Trophoblast cell (in vitro differentiated cells and primary cell): ENCODE results near the gene MUC22.
"Not testable (repeated sequence)": the region's sequence is repeated elsewhere in the genome, so short reads cannot be mapped to it uniquely, and the experiment has no call there.

Source experiments
- DNase-seq, 2 donors: peaks; one replicate each; pipeline ENCODE4 v3.0.0-alpha.2; 2016
- H2AFZ ChIP-seq: 2 replicates; pipeline ENCODE4 v1.6.1; 2013; ENCODE audit warnings: low read length, moderate library complexity, mild to moderate bottlenecking; ENCODE audit not compliant: insufficient read depth, poor library complexity
- H2AK5ac ChIP-seq: 2 replicates; pipeline ENCODE4 v1.6.1; 2013; ENCODE audit warnings: mild to moderate bottlenecking, low read length
- H2BK120ac ChIP-seq: 2 replicates; pipeline ENCODE4 v1.6.1; 2013; ENCODE audit warnings: low read length, mild to moderate bottlenecking, moderate library complexity; ENCODE audit not compliant: insufficient read depth, poor library complexity
- H2BK12ac ChIP-seq: 2 replicates; pipeline ENCODE4 v1.6.1; 2013; ENCODE audit warnings: mild to moderate bottlenecking, low read length, moderate library complexity
- H2BK5ac ChIP-seq: 2 replicates; pipeline ENCODE4 v1.6.1; 2013; ENCODE audit warnings: low read length, low read depth, moderate library complexity, mild to moderate bottlenecking; ENCODE audit not compliant: poor library complexity
- H3K14ac ChIP-seq: 2 replicates; pipeline ENCODE4 v1.6.1; 2013; ENCODE audit warnings: mild to moderate bottlenecking, low read length
- H3K18ac ChIP-seq: 2 replicates; pipeline ENCODE4 v1.6.1; 2013; ENCODE audit warnings: mild to moderate bottlenecking, low read length
- H3K23ac ChIP-seq: 2 replicates; pipeline ENCODE4 v1.6.1; 2013; ENCODE audit warnings: low read length
- H3K27ac ChIP-seq: 2 replicates; pipeline ENCODE4 v1.5.1; 2013; ENCODE audit warnings: low read depth, mild to moderate bottlenecking, inconsistent platforms, low read length, moderate library complexity
- H3K27me3 ChIP-seq: 2 replicates; pipeline ENCODE4 v1.6.1; 2013; ENCODE audit warnings: inconsistent platforms, mild to moderate bottlenecking, low read length, moderate library complexity; ENCODE audit not compliant: insufficient read depth
- H3K36me3 ChIP-seq, 2 experiments: 1 replicate in 1 of 2; 2 replicates in 1 of 2; pipeline ENCODE4 v1.6.1; 2013; ENCODE audit warnings: low read length in 2 of 2, mild to moderate bottlenecking in 2 of 2, moderate library complexity in 1 of 2; ENCODE audit not compliant: insufficient read depth in 2 of 2, control insufficient read depth in 1 of 2
- H3K4ac ChIP-seq: 2 replicates; pipeline ENCODE4 v1.6.1; 2013; ENCODE audit warnings: low read depth, mild to moderate bottlenecking, low read length, moderate library complexity
- H3K4me1 ChIP-seq, 2 experiments: 1 replicate in 1 of 2; 2 replicates in 1 of 2; pipeline ENCODE4 v1.6.1; 2013; ENCODE audit warnings: low read length in 2 of 2, mild to moderate bottlenecking in 2 of 2, moderate library complexity in 1 of 2; ENCODE audit not compliant: insufficient read depth in 2 of 2, control insufficient read depth in 1 of 2
- H3K4me2 ChIP-seq: 2 replicates; pipeline ENCODE4 v1.6.1; 2013; ENCODE audit warnings: inconsistent platforms, mild to moderate bottlenecking, low read length, moderate library complexity
- H3K4me3 ChIP-seq: 2 replicates; pipeline ENCODE4 v1.5.1; 2013; ENCODE audit warnings: mild to moderate bottlenecking, low read depth, low read length, inconsistent platforms
- H3K79me1 ChIP-seq: one replicate; pipeline ENCODE4 v1.6.1; 2013; ENCODE audit warnings: low read length
- H3K79me2 ChIP-seq: 2 replicates; pipeline ENCODE4 v1.6.1; 2013; ENCODE audit warnings: low read length, mild to moderate bottlenecking; ENCODE audit not compliant: control insufficient read depth, insufficient read depth, poor library complexity
- H3K9ac ChIP-seq: 2 replicates; pipeline ENCODE4 v1.6.1; 2013; ENCODE audit warnings: mild to moderate bottlenecking, low read length
- H3K9me3 ChIP-seq: 2 replicates; pipeline ENCODE4 v1.6.1; 2013; ENCODE audit warnings: low read depth, mild to moderate bottlenecking, control low read depth, inconsistent platforms, low read length; ENCODE audit not compliant: insufficient read depth
- H4K12ac ChIP-seq: 2 replicates; pipeline ENCODE4 v1.6.1; 2013; ENCODE audit warnings: low read depth, mild to moderate bottlenecking, low read length, moderate library complexity
- H4K8ac ChIP-seq: 2 replicates; pipeline ENCODE4 v1.6.1; 2013; ENCODE audit warnings: low read depth, mild to moderate bottlenecking, low read length, moderate library complexity
- H4K91ac ChIP-seq: one replicate; pipeline ENCODE4 v1.6.1; 2013; ENCODE audit warnings: low read depth, mild to moderate bottlenecking, low read length, moderate library complexity
- WGBS: extraction: QIAGEN DNeasy Blood & Tissue Kit; methylation state at CpG from one replicate; pipeline ENCODE4 v1.1.7; 2013; ENCODE audit warnings: missing lambda C conversion rate; ENCODE audit not compliant: insufficient read length, insufficient coverage; ENCODE audit errors: extremely low coverage; 5-methylcytosine and 5-hydroxymethylcytosine counted together

Gene MUC22

DNA sequence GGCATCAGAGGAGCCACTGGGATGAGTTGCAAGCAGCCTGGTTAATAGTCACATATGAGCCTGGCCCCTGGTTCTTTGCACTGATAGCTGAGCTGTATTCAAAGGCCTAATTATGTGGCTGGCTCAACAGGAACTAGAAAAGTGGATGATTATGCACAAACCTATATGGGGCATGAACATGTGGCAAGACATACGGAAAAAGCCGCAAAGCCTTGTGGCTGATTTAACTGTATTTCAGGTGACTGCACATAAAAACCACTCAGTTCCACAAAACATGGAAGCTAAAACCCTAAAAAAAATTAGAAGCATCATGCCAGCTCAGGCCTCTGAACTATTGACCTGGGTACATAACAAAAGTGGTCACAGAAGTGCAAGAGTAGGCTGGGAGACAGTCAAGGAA lies 13.0 kb upstream of the MUC22 start:
- Histone ChIP-seq H4K8ac (no peak overlapping the region), H3K27ac (no peak overlapping the region), H3K79me1 (no peaks in the 10 kb centered on the region), H2BK12ac (no peak overlapping the region), H3K9ac (no peak overlapping the region), H4K91ac (no peak overlapping the region), H3K14ac (no peak overlapping the region), H3K27me3 (no peaks in the 10 kb centered on the region), H3K4me2 (no peak overlapping the region), H3K4me3 (no peak overlapping the region), H2AFZ (no peak overlapping the region), H3K36me3 (no peaks in the 10 kb centered on the region), H3K18ac (no peak overlapping the region), H2AK5ac (no peak overlapping the region), H3K23ac (no peak overlapping the region), H3K4ac (no peak overlapping the region), H2BK120ac (no peak overlapping the region), H3K9me3 (peaks cover 2% of the 10 kb centered on the region), H3K4me1 (no peaks in the 10 kb centered on the region), H3K79me2 (no peaks in the 10 kb centered on the region), H2BK5ac (no peak overlapping the region), H4K12ac (no peak overlapping the region)
- no CpG with 5 or more reads among the region's 2 CpGs for WGBS
- DNase-seq, result no peak

DNA sequence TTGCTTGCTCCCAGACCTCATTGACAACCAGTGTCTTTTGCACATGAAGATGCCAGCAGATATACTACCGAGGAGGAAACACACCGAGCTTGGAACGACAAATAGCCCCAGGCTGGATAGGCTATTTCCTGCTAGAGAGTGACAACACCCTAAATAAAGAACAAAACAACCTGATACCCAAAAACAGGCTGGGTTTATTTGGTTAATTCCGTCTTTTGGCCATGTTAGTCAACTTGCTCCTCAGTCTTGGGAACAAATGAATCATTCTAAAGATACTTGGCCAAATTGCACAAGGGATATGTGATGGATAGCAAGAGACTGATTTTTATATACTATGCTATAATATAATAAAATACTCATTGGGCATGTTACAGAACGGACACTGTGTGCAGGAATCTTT lies 11.5 kb upstream of the MUC22 start:
- Histone ChIP-seq H3K4me1 (no peaks in the 10 kb centered on the region), H3K14ac (no peak overlapping the region), H2BK12ac (no peak overlapping the region), H3K79me1 (no peaks in the 10 kb centered on the region), H2BK120ac (no peak overlapping the region), H4K12ac (no peak overlapping the region), H3K4ac (no peak overlapping the region), H4K91ac (no peak overlapping the region), H2BK5ac (no peak overlapping the region), H3K9ac (no peak overlapping the region), H3K27ac (no peak overlapping the region), H3K4me2 (no peak overlapping the region), H3K23ac (no peak overlapping the region), H3K36me3 (no peaks in the 10 kb centered on the region), H3K9me3 (peaks cover 2% of the 10 kb centered on the region), H3K4me3 (no peak overlapping the region), H4K8ac (no peak overlapping the region), H3K18ac (no peak overlapping the region), H3K79me2 (no peaks in the 10 kb centered on the region), H2AK5ac (no peak overlapping the region), H3K27me3 (no peaks in the 10 kb centered on the region), H2AFZ (no peak overlapping the region)
- WGBS, result no CpG with 5 or more reads among the region's 5 CpGs
- DNase-seq, result no peak

DNA sequence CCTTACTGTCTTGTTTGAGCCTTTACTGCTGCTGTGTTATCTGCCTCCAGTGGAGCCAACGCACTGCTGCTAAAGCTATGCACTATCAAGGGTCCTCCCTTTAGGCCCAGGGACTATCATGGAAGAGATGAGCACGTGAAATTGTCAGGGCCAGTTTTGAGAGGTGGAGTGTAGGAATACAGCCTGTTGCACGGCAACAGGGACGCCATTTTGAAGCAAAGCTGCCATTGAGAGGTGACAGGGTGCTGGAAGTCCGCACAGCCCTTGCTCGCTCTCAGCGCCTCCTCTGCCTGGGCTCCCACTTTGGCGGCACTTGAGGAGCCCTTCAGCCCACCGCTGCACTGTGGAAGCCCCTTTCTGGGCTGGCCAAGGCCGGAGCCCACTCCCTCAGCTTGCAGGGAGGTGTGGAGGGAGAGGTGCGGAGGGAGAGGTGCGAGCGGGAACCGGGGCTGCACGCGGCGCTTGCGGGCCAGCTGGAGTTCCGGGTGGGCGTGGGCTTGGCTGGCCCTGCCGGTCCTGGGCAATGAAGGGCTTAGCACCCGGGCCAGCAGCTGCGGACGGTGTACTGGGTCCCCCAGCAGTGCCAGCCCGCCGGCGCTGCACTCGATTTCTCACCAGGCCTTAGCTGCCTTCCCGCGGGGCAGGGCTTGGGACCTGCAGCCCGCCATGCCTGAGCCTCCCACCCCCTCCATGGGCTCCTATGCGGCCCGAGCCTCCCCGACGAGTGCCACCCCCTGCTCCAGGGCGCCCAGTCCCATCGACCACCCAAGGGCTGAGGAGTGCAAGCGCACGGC lies 10.0 kb upstream of the MUC22 start:
- H4K8ac ChIP-seq, H3K23ac ChIP-seq, H3K18ac ChIP-seq, H3K4ac ChIP-seq, H2AFZ ChIP-seq, H3K4me1 ChIP-seq, H2BK5ac ChIP-seq, H3K14ac ChIP-seq, H4K91ac ChIP-seq, DNase-seq, H2BK120ac ChIP-seq, H3K9me3 ChIP-seq, H3K27ac ChIP-seq, H3K4me3 ChIP-seq, H3K79me2 ChIP-seq, H2AK5ac ChIP-seq, H3K79me1 ChIP-seq, H3K27me3 ChIP-seq, H3K36me3 ChIP-seq, H2BK12ac ChIP-seq, H4K12ac ChIP-seq, H3K4me2 ChIP-seq, H3K9ac ChIP-seq: not testable (repeated sequence)
- no CpG with 5 or more reads among the region's 39 CpGs for WGBS

DNA sequence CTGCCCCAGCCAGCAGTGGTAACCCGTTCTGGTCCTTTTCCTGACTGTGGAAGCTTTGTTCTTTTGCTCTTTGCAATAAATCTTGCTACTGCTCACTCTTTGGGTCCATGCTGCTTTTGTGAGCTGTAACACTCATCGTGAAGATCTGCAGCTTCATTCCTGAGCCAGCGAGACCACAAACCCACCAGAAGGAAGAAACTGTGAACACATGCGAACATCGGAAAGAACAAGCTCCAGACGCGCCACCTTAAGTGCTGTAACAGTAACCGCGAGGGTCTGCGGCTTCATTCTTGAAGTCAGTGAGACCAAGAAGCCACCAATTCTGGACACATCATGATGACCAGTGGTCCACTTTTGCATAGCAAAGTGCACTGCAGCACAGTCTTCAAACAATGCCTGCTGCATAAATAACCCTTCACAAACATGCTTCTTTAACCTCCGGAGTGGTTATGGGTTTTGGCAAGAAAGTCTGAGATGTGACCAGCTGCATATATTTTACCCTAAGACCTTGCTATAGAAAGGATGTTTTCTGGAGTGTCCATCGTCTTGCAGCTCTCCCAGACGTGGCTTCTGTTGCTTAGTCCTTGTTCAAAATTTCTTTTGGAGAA lies 8.9 kb upstream of the MUC22 start:
- Histone ChIP-seq H2AK5ac (no peak overlapping the region), H3K4ac (no peak overlapping the region), H3K9ac (no peak overlapping the region), H3K79me1 (no peaks in the 10 kb centered on the region), H3K4me2 (no peak overlapping the region), H4K8ac (no peak overlapping the region), H2BK5ac (no peak overlapping the region), H3K9me3 (peaks cover 2% of the 10 kb centered on the region), H3K4me1 (no peaks in the 10 kb centered on the region), H3K4me3 (no peak overlapping the region), H3K27ac (no peak overlapping the region), H3K14ac (no peak overlapping the region), H3K23ac (no peak overlapping the region), H4K12ac (no peak overlapping the region), H3K79me2 (no peaks in the 10 kb centered on the region), H3K18ac (no peak overlapping the region), H3K36me3 (no peaks in the 10 kb centered on the region), H2BK12ac (no peak overlapping the region), H2BK120ac (no peak overlapping the region), H3K27me3 (no peaks in the 10 kb centered on the region), H2AFZ (no peak overlapping the region), H4K91ac (no peak overlapping the region)
- DNase-seq, result no peak
- WGBS, result no CpG with 5 or more reads among the region's 13 CpGs
